ENCODE measurements around the gene PCDHGC4.

GRCh38 chr5:141517312-141517711 lies 32.5 kb downstream of the PCDHGC4 start:
- TF ChIP-seq POLR2A (IDR thresholded peaks at IDR 0.05) (no peak), CTCF (IDR thresholded peaks at IDR 0.05) (no peak)
